Ammon's horn (tissue), 1 donor: Measurements from ENCODE around the gene GIPC1.

Source experiments
- DNase-seq: peaks from one replicate; pipeline ENCODE4 v3.0.0-alpha.2; 2016; ENCODE audit warnings: low spot score

Gene GIPC1

DNA sequence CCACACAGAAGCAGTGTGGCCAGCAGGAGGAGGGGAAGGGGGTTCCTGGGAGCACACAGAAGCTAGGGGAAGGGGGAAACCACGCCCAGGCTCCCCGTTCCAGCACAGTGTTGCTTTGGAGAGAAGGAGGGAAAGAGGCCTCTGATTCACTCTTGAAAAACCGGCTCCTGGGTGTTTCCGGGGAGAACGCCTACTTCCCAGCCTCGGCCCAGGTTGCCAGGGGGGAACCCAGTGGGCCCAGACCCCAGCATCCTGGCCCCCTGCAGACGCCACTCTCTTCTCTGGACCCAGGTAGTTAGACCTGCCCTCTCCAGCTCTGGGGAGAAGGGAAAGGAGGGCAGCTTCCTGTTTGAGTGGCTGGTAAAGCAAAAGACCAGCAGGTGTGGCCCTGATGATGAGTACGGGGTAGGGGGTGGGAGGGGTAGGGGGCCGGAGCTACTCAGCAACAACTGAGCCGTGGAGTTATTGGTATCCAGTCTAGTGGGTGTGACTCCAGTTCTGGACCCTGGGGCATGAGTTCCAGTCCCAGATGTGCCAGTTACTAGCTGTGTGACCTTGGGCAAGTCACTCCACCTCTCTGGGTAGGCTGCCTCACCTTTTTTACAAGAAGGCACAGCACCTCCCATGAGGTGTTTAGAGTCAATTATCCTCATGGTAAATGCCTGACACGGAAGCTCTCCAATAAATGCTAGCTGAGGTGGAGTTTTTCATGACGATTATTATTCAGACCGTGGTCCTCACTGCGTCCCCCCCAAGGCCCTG lies 836 bp downstream of the GIPC1 start:
- no peak for DNase-seq

DNA sequence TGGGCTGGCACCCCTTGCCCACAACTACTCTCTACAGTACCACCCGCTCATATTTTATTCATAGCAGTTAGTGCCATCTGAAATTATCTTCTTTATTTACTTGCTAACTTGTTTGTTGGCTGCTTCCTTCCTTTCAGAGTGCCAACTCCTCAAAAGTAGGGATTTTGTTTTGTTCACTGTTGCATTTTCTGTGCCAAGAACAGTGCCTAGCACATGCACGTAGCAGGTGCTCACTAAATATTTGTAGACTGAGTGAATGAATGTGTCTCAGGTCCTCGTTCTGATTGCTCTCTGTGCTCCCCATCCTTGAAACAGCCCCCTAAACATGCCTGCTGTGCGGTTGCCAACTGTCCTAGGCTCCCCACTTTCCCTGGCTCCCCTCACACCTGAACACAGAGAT lies 1.5 kb downstream of the GIPC1 start:
- no peak for DNase-seq

DNA sequence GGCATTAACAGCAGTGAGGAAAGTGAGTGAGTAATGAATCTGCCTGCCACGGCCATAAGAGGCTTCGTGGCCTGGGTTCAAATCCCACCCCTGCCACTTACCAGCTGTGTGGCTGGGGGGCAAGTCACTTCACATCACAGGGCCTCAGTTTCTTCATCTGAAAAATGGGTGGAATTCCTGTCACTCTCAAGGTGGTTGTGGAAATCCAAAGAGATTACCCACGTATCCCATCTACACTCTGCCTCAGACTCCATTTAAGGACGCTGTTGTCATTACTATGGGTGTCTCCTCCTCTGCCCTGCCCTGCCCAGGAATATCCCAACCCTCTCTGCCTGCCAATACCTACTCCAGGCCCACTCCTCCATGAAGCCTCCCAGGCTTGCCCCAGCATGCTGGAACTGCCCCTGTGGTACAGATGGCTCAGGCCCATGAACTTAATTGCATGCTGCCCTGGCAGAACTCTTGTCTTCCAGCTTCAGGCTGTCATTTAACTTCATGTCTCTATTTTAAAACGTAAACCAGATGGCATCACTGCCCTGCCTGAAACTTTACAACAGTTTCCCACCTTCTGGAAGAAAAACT lies 3.1 kb downstream of the GIPC1 start:
- no peak for DNase-seq

DNA sequence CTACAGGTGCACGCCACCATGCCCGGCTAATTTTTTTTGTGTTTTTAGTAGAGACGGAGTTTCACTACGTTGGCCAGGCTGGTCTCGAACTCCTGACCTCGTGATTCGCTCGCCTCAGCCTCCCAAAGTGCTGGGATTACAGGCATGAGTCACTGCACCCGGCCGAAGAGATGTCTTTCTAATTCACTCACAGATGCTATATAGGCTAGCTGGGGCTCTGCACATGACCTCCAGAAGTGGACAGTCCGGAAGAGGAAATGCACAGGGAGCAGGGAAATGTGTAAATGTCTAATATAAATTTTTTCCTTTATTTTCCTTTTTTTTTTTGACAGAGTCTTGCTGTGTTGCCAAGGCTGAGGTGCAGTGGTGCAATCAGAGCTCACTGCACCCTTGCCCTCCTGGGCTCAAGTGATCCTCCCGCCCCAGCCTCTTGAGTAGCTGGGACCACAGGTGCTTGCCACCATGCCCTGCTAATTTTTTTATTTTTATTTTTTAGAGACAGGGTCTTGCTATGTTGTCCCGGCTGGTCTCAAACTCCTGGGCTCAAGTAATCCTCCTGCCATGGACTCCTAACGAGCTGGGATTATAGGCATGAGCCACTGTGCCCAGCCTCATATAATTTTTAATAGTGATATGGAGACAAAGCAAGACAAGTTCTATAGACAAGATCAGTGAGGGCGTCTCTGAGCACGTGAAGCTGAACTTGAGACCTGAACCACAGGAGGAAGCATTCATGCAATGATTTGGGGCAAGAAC lies 8.4 kb downstream of the GIPC1 start:
- no peak for DNase-seq

DNA sequence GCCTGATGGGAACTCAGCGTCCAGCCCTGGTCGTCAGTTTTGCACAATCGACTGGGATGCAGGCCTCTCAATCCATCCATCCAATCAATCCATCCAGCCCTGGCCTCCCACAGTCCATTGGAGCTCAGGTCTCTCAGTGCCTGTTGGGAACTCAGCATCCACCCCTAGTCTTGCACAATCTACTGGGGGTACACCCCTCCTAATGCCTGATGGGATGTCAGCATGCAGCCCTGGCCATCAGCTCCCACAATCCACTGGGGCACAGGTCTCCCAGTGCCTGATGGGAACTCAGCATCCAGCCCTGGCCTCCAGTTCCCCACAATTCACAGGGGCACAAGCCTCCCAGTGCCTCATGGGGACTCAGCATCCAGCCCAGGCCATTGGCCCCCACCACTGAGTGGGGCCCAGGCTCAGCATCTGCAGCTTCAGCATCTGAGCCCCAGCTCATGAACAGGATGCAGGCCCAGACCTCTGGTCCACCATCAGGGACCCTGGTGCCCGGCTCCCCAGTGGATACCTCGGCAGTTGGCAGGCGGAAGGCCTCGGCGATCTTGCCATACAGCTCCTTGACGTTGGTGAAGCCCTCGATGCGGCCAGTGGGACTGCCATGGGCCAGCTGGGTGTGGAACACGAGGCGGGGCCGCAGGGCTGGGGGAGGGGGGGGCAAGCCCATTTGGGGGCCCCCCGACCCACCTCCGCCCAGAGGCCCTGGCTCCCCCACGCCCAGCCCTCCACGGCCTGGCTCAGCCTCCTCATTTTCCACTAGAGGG lies 13.6 kb downstream of the GIPC1 start:
- no peak for DNase-seq

DNA sequence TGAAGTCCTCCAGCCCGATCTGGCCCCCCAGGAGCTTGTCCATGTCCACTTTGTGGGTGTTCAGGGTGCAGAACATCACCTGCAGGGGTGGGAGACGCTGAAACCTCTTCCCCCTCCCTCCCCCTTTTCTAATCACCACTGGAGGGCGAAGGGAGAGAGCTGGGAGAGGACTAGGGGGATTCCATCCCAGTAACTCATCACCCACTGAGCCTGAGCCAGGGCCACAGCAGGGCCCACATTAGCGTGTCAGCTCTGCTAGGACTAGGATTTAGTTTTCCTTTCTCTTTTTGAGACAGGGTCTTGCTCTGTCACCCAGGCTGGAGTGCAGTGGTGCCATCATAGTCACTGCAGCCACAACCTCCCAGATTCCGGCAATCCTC lies 15.2 kb downstream of the GIPC1 start:
- no peak for DNase-seq

DNA sequence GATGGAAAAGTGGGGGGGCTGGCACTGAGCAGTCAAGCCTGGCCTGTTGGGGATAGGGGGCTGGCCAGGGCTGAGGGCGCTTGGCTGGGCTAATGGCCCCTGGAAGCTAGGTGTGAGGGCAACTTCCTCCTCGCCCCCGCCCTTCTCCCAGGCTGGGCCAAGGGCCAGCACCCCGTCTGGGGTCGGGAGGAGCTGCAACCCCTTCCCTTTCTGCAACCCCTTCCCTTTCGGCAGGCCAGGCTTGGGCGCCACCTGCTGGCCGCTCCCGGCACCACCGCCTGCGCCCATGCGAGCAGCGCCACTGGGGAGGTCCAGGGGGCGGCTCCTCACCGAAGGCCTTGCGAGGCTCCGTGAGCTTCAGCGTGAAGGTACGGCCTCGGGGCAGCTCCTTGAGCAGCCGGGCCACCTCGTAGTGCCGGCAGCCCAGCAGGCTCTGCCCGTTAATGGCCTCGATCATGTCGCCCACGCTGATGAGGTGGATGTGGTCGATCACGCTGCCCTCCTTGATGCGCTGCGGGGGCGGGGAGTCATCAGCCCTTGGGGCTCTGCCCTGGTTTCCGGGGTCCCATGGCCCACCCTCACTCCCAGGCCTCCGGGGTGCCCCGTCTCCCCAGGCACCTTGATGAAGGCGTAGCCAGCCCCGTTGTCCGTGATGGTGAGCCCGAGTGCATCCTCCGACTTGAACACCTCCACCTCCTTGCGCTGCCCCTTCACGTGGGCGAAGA lies 15.8 kb downstream of the GIPC1 start:
- DNase-seq = no peak

DNA sequence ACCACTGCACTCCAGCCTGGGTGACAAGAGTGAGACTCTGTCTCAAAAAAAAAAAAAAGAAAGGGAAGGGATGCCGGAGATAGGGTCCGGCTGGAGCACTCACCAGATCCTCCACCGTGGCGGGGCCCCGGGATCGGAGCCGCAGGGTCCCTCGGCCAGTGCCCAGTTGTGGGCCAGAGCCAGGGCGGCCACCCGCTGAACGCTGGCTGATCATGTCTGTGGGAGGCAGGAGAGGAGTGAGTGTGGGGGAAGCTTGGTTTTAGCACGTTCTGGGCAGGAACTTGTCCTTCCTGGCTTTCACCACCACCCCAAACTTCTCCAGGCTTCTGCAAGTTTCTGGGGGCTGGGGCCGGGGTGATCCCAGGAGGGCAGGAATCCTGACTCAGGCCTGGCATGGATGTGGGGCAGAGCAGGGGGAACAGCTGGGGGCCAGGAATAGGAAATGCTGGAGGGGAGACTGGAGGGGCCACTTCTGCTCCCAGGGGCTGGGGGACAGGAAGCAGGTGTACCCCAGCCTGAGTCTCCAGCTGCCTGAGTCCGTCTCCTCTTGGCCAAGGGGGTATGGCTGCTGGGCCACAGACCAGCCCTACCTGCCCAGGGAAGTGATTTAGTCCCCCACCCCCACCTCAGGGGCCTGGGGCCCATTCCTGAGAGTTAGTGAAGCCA lies 16.5 kb downstream of the GIPC1 start:
- DNase-seq = no peak

DNA sequence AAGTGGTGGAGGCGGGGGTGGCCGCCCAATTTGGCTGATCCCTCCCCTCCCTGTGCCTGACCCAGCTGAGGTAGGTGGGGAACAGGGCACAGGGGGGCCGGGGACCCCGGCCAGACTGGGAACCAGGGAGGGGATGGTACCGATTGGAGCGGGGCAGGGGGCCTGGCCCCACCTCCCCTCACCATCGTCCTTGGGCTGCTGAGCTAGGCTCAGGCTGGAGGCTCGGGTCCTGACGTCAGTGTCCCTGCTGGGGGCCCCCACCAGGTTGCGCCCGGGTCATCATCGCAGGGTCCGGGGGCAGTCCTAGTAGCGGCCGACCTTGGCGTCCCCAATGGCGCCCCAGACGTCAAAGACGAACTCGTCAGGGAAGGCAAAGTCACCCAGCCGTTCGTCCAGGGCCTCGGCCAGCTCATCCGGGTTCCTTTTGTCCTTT lies 17.8 kb downstream of the GIPC1 start:
- no peak for DNase-seq

DNA sequence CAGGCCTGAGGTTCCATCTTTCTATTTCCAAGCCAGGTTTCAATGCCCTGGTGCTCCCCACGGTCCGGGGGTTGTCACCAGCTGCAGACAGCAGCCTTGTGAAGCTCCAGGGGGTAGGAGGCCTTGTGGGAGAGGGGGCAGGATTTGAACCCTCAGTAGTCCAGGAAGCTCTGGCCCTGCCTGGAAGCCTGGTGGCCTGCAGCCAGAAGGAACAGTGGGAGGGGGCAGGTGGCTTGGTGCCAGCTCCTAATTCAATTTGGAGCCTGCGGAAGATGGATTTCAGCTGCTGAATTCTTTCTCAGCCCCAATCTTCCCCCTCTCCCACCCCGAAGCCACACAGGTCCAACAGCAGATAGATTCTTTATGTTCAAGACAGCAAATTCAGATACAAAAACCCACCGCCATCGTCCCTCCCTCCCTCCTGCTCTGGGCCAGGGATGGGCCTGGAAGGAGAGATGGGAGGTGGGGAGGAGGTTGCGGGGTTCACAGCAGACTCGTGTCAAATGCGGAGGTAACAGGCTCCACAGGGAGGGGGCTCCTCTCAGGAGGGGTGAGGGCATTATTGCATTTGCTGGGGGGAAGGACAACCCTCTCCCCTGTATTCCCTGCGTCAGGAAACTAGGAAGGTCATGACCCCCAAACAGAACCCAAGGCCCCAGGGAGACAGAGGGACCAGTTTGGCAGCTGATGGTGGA lies 18.4 kb downstream of the GIPC1 start:
- no peak for DNase-seq

DNA sequence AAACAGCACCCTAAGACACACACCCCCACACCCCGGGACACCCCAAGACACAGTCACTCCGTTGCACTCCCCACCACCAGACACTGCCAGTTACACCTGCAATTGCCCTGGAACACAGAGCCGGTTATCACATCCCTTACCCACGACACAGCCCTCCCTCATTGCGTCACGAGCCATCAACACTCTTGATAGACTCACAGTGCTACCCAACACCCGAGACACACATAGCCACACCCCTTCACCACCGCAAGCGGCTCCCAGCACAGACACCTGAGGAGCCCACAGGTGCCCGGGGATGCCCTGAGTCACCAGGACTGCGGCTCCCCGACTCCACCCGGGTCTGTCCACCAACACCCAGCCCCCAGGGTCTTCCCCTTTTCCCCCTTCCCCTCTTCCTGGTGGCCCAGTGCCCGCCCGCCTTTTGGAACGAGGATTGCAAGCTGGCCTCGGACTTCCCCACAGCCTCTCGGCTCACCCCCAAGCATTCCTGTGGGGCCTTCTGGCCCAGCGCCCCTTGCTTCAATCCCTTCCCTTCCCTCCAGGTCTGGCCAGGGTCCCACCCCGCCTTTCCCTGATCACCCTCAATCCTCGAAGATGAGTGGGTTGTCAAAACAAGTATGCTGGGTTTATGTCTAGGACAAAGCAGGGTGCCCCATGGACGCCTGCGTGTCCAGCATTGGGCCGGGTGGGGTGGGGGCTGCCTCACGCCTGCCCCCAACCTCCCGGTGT lies 19.1 kb downstream of the GIPC1 start:
- DNase-seq = no peak

DNA sequence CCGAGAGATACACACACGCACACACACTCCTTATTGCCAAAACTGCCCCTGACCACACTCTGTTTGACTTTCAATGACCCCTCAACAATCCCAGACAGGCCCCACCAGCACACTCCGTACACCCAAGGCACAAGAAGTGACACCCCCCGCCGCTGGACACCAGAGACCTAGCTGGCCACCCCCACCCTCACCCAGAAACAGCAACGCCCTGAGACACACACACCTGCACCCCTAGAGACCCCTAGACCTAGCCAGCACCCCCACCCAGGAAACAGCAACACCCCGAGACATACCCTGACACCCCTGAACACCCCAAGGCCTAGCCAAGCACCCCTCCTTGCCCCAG lies 19.6 kb downstream of the GIPC1 start:
- DNase-seq = no peak

DNA sequence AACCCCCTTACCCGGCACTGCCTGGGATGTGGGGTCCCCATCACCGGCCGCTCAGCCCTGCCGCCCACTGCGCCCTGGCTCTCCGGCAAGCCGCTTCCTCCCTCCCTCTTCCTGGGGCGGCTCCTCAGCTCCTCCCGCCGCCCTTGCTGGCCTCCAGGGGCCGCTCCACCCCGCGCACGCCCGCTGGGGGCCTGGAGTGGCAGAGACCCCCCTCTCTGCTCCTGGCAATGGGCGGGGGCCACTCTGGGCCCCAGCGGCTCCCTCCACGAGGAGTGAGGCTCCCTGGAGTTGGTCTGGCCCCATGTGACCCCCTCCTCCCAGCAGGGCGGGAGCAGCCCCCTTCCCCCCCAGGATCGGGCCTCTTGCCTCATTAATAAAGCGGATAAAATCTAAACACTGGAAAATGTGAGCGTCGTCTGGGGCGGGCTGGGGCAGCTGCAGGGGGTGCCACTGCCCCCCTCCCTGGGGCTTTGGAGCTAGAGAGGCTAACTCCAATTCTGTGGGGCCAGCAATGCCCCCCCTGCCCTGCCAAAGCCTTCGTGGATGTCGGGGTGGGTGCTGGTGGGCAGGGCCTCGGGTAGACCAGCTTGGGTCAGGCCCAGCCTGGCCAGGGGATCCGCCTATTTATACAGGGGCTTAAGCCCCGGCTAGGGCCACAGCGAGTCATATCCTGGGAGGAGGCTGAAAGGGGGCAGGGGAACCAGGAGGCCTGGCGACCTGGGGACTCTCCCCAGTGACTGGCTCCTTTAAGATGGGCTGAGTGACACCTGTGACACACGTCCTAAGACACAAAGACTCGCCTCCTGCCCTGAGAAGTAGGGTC lies 20.5 kb downstream of the GIPC1 start, which contains the start of gene PTGER1:
Gene PTGER1 (minus strand): TSS at position 104 of the 823 bp plus-strand sequence. CDS start 1,034 bp downstream, outside the sequence.
- no peak for DNase-seq

DNA sequence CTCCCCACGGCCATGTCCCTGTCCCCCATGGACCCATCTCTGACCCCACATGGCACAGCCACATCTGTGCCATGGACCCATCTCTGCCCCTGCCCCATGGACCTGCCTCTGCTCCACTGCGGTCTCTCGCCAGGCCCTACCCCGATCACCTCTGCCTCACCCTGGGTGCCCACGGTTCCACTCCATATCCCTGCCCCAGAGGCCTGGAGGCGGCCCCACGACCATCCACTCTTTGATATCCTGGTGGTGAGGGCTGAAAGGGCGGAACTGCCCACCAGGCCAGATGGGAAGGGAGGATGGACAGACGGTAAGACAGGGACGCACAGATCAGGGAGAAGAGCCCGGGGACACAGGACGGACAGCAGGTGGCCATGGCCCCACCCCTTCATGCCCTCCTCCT lies 21.1 kb downstream of the GIPC1 start:
- DNase-seq = no peak

DNA sequence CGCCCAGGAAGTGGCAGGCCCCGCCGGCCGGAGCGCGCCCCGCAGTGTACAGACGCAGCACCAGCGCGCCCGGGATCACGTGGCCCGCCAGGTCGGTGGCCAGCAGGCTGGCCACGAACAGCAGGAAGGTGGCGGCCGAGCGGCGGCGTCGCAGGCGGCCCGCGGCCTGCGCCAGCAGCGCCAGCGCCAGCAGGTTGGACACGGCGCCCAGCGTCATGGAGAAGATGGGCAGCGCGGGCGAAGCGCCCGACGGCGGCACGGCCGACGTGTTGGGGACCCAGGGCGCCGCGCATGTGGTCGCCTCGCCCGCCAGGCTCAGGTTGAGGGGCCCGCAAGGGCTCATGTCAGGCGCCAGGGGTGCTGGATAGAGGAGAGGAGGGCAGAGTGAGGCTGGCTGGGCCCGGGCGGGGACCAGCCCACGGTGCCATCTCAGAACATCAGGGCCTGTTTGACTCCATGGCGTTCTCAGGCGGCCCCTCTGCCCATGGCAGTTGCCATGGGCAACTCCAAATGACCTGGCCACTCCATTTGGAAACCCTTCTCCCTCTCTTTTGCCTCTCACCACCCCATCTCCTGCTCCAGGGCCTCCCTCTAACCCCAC lies 21.8 kb downstream of the GIPC1 start:
- no peak for DNase-seq

DNA sequence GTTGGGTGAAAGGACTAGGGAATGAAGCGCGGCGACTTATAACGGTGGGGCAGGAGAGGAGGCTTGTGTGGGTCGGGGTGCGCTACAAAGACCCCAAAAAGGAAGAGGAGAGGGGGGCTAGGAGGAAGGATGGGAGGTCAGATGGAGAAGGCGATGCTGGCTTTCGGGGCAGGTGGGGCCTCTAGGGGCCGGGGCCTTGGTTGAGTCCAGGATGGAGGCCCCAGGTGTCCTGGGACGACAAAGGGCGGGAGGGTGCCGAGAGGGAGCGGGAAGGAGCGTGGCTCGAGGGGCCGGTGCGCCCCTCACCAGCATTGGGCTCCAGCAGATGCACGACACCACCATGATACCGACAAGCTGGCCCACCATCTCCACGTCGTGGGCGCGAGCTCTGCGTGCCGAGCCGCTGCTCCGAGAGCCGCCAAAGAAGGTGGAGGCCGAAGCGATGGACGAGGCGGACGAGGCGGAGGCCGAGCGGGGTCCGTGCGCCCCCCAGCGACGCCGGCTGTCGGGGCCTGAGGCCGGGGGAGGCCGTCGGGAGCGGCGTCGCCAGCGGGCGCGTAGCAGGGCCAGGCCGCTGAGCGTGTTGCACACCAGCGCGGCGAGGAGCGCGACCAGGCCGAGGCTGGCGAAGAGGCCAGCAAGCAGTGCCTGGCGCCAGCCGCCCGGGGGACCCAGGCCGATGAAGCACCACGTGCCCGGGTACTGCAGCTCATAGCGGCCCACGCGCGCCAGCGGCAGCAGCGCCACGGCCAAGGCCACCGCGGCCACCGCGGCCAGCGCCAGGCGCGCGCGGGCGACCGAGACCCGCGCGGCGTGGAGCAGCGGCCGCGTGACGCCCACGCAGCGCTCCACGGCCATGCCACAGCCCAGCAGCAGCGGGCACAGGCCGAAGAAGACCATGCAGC lies 22.6 kb downstream of the GIPC1 start:
- DNase-seq = no peak

DNA sequence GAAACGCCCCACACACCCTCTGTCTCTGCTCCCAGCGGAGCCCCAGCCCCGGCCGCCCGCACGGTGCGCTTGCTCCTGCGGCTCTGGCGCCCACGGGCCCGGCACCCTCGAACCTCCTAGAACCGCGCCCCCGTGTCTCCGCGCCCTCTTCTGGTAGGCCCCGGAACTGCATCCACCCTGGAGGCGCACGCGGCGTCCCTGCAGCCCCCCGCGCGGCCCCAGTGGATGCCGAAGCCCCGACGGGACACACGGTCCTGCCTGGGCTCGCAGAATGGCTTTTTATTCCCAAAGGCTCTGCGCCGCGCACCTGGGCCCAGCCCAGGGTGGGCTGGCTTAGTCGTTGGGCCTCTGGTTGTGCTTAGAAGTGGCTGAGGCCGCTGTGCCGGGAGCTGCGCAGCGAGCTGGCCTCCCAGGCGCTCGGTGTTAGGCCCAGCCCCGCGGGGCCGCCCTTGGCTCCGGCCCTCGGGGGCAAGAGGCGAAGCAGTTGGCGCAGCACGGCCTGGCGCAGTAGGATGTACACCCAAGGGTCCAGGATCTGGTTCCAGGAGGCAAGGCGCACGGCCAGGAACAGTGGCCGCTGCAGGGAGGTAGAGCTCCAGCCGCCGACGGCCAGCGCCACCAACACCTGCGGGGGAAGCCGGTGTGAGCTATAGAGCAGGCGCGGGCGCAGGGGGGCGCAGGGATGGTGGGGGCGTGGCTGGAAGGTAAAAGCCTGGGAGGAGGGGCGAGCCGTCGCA lies 23.6 kb downstream of the GIPC1 start:
- peak; percentile 54 for DNase-seq
